ENCODE data around the gene KLHL12.
A peak's percentile ranks its signal among the peaks of the same experiment; 100 is the strongest.

Gene KLHL12

GRCh38 chr1:202862679-202863560 is 64.1 kb downstream of the KLHL12 start:
- Histone ChIP-seq H3K4me1 (ENCODE audit: control insufficient read depth, insufficient read depth, low read length) (no peaks in the 10 kb centered on the region), H3K36me3 (ENCODE audit: control insufficient read depth, insufficient read depth, low read length) (no peaks in the 10 kb centered on the region), H3K9me3 (ENCODE audit: control insufficient read depth, low read length) (no peaks in the 10 kb centered on the region), H3K27me3 (ENCODE audit: control insufficient read depth, insufficient read depth, low read length) (no peaks in the 10 kb centered on the region), H3K9ac (ENCODE audit: low read length) (no peak overlapping the region), H3K4me3 (ENCODE audit: low read length) (no peak overlapping the region)

- Histone ChIP-seq H3K9ac (ENCODE audit: low read length) (peak overlapping the region; percentile 48), H3K36me3 (ENCODE audit: control insufficient read depth, insufficient read depth, low read length) (no peaks in the 10 kb centered on the region), H3K27me3 (ENCODE audit: control insufficient read depth, insufficient read depth, low read length) (no peaks in the 10 kb centered on the region), H3K4me3 (ENCODE audit: low read length) (peak overlapping the region; percentile 39), H3K4me1 (ENCODE audit: control insufficient read depth, insufficient read depth, low read length) (no peaks in the 10 kb centered on the region), H3K9me3 (ENCODE audit: control insufficient read depth, low read length) (no peaks in the 10 kb centered on the region)
These were observed 65.5 kb downstream of the KLHL12 start for GRCh38 chr1:202861420-202862132.

- Histone ChIP-seq H3K4me3 (ENCODE audit: low read length) (peak overlapping the region; percentile 39), H3K9me3 (ENCODE audit: control insufficient read depth, low read length) (no peaks in the 10 kb centered on the region), H3K4me1 (ENCODE audit: control insufficient read depth, insufficient read depth, low read length) (no peaks in the 10 kb centered on the region), H3K36me3 (ENCODE audit: control insufficient read depth, insufficient read depth, low read length) (no peaks in the 10 kb centered on the region), H3K27me3 (ENCODE audit: control insufficient read depth, insufficient read depth, low read length) (no peaks in the 10 kb centered on the region), H3K9ac (ENCODE audit: low read length) (peak overlapping the region; percentile 48)
These were observed 66.2 kb downstream of the KLHL12 start for GRCh38 chr1:202860744-202861419.

- Histone ChIP-seq H3K27me3 (ENCODE audit: control insufficient read depth, insufficient read depth, low read length) (no peaks in the 10 kb centered on the region), H3K9ac (ENCODE audit: low read length) (no peak overlapping the region), H3K9me3 (ENCODE audit: control insufficient read depth, low read length) (no peaks in the 10 kb centered on the region), H3K36me3 (ENCODE audit: control insufficient read depth, insufficient read depth, low read length) (no peaks in the 10 kb centered on the region), H3K4me1 (ENCODE audit: control insufficient read depth, insufficient read depth, low read length) (no peaks in the 10 kb centered on the region), H3K4me3 (ENCODE audit: low read length) (no peak overlapping the region)
These were observed 68.1 kb downstream of the KLHL12 start for GRCh38 chr1:202858789-202859414.

- Histone ChIP-seq H3K4me3 (ENCODE audit: low read length) (no peak overlapping the region), H3K4me1 (ENCODE audit: control insufficient read depth, insufficient read depth, low read length) (no peaks in the 10 kb centered on the region), H3K36me3 (ENCODE audit: control insufficient read depth, insufficient read depth, low read length) (no peaks in the 10 kb centered on the region), H3K9ac (ENCODE audit: low read length) (no peak overlapping the region), H3K27me3 (ENCODE audit: control insufficient read depth, insufficient read depth, low read length) (no peaks in the 10 kb centered on the region), H3K9me3 (ENCODE audit: control insufficient read depth, low read length) (no peaks in the 10 kb centered on the region)
These were observed 68.7 kb downstream of the KLHL12 start for GRCh38 chr1:202858331-202858730.

- Histone ChIP-seq H3K36me3 (ENCODE audit: control insufficient read depth, insufficient read depth, low read length) (no peaks in the 10 kb centered on the region), H3K27me3 (ENCODE audit: control insufficient read depth, insufficient read depth, low read length) (no peaks in the 10 kb centered on the region), H3K4me3 (ENCODE audit: low read length) (no peak overlapping the region), H3K9me3 (ENCODE audit: control insufficient read depth, low read length) (no peaks in the 10 kb centered on the region), H3K4me1 (ENCODE audit: control insufficient read depth, insufficient read depth, low read length) (no peaks in the 10 kb centered on the region), H3K9ac (ENCODE audit: low read length) (no peak overlapping the region)
These were observed 69.9 kb downstream of the KLHL12 start for GRCh38 chr1:202857136-202857610.

- Histone ChIP-seq H3K27me3 (ENCODE audit: control insufficient read depth, insufficient read depth, low read length) (no peaks in the 10 kb centered on the region), H3K9me3 (ENCODE audit: control insufficient read depth, low read length) (no peaks in the 10 kb centered on the region), H3K9ac (ENCODE audit: low read length) (no peak overlapping the region), H3K4me3 (ENCODE audit: low read length) (no peak overlapping the region), H3K36me3 (ENCODE audit: control insufficient read depth, insufficient read depth, low read length) (no peaks in the 10 kb centered on the region), H3K4me1 (ENCODE audit: control insufficient read depth, insufficient read depth, low read length) (no peaks in the 10 kb centered on the region)
These were observed 71.0 kb downstream of the KLHL12 start for GRCh38 chr1:202856014-202856413.

GRCh38 chr1:202854787-202855186 is 72.2 kb downstream of the KLHL12 start:
- Histone ChIP-seq H3K4me3 (ENCODE audit: low read length) (no peak overlapping the region), H3K4me1 (ENCODE audit: control insufficient read depth, insufficient read depth, low read length) (no peaks in the 10 kb centered on the region), H3K36me3 (ENCODE audit: control insufficient read depth, insufficient read depth, low read length) (no peaks in the 10 kb centered on the region), H3K27me3 (ENCODE audit: control insufficient read depth, insufficient read depth, low read length) (no peaks in the 10 kb centered on the region), H3K9ac (ENCODE audit: low read length) (no peak overlapping the region), H3K9me3 (ENCODE audit: control insufficient read depth, low read length) (no peaks in the 10 kb centered on the region)

- H3K9me3 ChIP-seq (ENCODE audit: control insufficient read depth, low read length), result no peaks in the 10 kb centered on the region
- no peaks in the 10 kb centered on the region for H3K36me3 ChIP-seq (ENCODE audit: control insufficient read depth, insufficient read depth, low read length)
- no peak overlapping the region for H3K9ac ChIP-seq (ENCODE audit: low read length)
- no peaks in the 10 kb centered on the region for H3K27me3 ChIP-seq (ENCODE audit: control insufficient read depth, insufficient read depth, low read length)
- no peaks in the 10 kb centered on the region for H3K4me1 ChIP-seq (ENCODE audit: control insufficient read depth, insufficient read depth, low read length)
- H3K4me3 ChIP-seq (ENCODE audit: low read length), result no peak overlapping the region
These were observed 74.7 kb downstream of the KLHL12 start for GRCh38 chr1:202852163-202852904.

GRCh38 chr1:202850593-202851362 is 76.3 kb downstream of the KLHL12 start:
- no peaks in the 10 kb centered on the region for H3K4me1 ChIP-seq (ENCODE audit: control insufficient read depth, insufficient read depth, low read length)
- no peaks in the 10 kb centered on the region for H3K36me3 ChIP-seq (ENCODE audit: control insufficient read depth, insufficient read depth, low read length)
- H3K4me3 ChIP-seq (ENCODE audit: low read length), result no peak overlapping the region
- no peaks in the 10 kb centered on the region for H3K27me3 ChIP-seq (ENCODE audit: control insufficient read depth, insufficient read depth, low read length)
- H3K9me3 ChIP-seq (ENCODE audit: control insufficient read depth, low read length), result no peaks in the 10 kb centered on the region
- no peak overlapping the region for H3K9ac ChIP-seq (ENCODE audit: low read length)

GRCh38 chr1:202848191-202848542 is 78.9 kb downstream of the KLHL12 start:
- H3K27me3 ChIP-seq (ENCODE audit: control insufficient read depth, insufficient read depth, low read length), result no peaks in the 10 kb centered on the region
- H3K9ac ChIP-seq (ENCODE audit: low read length), result no peak overlapping the region
- H3K4me1 ChIP-seq (ENCODE audit: control insufficient read depth, insufficient read depth, low read length), result no peaks in the 10 kb centered on the region
- H3K36me3 ChIP-seq (ENCODE audit: control insufficient read depth, insufficient read depth, low read length), result no peaks in the 10 kb centered on the region
- no peaks in the 10 kb centered on the region for H3K9me3 ChIP-seq (ENCODE audit: control insufficient read depth, low read length)
- no peak overlapping the region for H3K4me3 ChIP-seq (ENCODE audit: low read length)
